GM21825 (cell line): Measurements from ENCODE around the gene GUK1.

ENCODE experiments used
- ATAC-seq: cut with Tn5 transposase; IDR thresholded peaks from one replicate; pipeline ENCODE4 v1.9.1; 2021; ENCODE audit warnings: mild to moderate bottlenecking, moderate library complexity; ENCODE audit not compliant: unreplicated experiment

The GUK1 gene, protein sequence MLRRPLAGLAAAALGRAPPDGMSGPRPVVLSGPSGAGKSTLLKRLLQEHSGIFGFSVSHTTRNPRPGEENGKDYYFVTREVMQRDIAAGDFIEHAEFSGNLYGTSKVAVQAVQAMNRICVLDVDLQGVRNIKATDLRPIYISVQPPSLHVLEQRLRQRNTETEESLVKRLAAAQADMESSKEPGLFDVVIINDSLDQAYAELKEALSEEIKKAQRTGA

GRCh38 chr1:228139931-228140723, at the start of gene GUK1:
Gene GUK1, plus strand, starts transcription at chr1:228140279. Its CDS starts 24 bp downstream, at chr1:228140303.
- ATAC-seq, result peak; percentile 89

- ATAC-seq, result no peak
Observed at GRCh38 chr1:228090613-228091081, 49.4 kb upstream of the GUK1 start.

GRCh38 chr1:228091084-228091483, 49.0 kb upstream of the GUK1 start:
- ATAC-seq, result no peak

GRCh38 chr1:228092342-228093049, 47.6 kb upstream of the GUK1 start:
- ATAC-seq, result no peak

DNA sequence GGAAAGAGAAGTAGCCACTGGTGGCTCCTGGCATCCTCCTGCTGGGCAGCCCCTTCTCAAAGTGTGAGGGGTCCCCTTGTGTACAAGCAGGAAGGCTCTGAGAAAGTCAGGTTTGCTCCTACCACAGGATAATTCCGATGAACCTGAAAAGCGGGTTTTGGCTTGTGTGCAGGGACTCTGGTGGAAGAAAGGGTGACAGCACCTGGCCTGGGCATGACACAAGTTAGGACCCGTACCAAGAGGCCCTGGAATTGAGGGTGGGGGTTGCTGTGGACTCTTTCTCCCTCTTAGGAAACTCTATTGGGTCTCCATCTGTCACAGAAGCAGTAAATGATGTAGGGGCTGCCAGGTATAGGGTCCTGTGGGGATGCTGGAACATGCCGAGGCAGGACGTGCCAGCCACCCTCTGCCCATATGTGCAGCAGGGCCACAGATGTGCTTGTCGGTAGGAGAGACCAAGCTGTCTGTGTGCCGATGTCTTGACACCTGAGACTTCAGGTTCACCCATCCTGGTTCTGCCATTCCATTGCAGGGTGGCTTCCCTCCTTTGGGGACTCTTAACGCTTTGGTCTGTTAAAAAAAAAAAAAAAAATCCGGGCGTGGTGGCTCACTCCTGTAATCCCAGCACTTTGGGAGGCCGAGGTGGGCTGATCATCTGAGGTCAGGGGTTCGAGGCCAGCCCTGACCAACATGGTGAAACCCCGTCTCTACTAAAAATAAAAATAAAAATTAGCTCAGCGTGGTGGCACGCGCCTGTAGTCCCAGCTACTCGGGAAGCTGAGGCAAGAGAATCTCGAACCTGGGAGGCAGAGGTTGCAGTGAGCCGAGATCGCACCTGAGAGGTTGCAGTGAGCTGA, 46.8 kb upstream of the GUK1 start:
- no peak for ATAC-seq

DNA sequence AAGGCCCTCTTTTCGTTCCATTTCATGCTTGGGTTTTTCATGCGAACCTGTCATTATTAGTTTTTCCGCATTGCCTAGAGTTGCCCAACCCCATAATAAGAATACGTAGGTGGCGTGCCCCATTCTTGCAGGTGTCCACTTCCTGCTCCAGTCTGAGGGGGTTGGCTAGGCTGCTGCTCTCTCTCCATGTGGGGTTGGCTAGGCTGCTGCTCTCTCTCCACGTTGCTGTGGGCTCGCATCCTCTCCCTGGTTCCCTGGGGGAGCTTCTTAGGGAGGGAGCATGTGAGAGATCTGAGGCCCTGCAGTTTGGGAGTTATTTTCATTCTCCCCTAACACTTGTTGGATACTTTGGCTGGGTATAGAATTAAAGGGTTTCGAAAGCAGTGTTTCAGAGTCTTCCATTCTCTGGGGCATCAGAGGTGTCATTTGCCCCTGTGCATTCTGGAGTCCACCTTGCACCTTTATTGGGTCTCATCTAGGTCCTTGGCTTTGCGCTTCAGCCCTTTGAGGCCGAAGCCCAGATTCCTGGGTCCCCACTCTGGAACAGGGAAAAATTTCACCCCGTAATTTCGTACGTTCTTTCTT, 45.6 kb upstream of the GUK1 start:
- ATAC-seq, result no peak

DNA sequence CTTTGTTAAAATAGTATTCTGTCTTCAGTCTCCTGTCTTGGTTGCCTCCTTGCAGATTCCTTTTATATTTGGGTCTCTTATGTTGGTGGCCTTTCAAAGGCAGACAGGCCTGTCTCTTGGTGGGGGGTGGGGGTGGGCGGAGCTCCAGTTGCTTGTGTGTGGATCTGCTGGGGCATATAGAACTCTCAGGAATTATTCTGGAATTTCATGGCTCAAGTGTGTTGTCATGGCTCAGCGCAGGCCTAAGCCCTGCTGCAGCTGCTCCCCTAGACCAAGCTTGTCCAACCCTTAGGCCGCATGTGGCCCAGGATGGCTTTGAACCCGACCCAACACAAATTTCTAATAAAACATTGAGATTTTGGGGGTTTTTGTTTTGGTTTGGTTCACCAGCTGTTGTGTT, 44.9 kb upstream of the GUK1 start:
- ATAC-seq, result no peak

- ATAC-seq, result no peak
Observed at GRCh38 chr1:228095938-228096337, 44.1 kb upstream of the GUK1 start.

DNA sequence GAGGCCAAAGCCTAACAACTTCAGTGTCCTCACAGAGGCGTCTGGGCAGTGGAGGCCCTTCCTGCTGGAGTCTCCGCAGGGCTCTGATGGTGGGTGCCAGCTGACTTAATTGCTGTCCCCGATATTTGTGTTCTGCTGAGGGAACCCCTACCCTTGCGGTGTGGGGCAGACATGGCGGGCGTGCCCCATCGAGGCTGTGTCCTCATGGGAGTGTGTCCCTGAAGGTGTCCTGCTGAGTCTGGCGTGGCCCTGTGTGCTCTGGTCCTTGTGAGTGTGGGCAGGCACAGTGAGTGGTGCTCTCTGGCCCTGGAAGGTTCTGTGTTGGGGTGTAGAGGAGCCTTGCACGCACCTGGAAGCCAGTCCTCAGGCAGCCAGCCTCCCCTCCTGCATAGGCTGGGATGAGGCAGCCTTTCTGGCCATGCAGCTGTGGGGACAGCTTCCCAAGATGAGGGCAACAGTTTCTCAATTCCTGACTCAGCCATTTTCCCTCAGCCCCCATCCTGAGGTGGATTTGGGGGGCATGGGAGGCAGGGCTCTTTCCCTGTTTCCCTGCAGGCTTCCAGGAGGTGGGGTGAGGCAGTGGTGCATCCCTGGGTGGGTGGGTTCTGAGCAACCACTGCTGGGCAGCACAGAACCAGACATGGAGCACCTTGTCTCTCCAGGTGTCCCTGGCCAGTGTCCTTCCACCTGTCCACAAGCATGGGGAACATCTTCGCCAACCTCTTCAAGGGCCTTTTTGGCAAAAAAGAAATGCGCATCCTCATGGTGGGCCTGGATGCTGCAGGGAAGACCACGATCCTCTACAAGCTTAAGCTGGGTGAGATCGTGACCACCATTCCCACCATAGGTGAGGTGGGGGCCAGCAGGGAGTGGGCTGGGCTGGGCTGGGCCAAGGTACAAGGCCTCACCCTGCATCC, 43.4 kb upstream of the GUK1 start:
- no peak for ATAC-seq

DNA sequence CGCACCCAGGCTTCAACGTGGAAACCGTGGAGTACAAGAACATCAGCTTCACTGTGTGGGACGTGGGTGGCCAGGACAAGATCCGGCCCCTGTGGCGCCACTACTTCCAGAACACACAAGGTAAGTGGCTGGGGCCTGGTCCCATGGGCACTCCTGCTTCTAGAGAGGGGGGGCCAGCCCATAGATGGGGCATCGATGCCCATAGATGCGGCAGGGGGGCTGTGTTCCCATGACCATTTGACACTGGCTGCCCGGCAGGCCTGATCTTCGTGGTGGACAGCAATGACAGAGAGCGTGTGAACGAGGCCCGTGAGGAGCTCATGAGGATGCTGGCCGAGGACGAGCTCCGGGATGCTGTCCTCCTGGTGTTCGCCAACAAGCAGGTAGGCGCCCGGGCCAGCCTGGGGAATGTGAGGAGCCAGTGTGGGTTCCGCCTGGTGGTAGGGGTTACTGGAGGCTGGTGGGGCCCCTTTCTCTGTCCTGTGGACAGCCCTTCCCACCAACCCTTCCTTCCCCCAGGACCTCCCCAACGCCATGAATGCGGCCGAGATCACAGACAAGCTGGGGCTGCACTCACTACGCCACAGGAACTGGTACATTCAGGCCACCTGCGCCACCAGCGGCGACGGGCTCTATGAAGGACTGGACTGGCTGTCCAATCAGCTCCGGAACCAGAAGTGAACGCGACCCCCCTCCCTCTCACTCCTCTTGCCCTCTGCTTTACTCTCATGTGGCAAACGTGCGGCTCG, 42.6 kb upstream of the GUK1 start:
- ATAC-seq, result no peak

GRCh38 chr1:228098323-228098931, 41.7 kb upstream of the GUK1 start:
- no peak for ATAC-seq

DNA sequence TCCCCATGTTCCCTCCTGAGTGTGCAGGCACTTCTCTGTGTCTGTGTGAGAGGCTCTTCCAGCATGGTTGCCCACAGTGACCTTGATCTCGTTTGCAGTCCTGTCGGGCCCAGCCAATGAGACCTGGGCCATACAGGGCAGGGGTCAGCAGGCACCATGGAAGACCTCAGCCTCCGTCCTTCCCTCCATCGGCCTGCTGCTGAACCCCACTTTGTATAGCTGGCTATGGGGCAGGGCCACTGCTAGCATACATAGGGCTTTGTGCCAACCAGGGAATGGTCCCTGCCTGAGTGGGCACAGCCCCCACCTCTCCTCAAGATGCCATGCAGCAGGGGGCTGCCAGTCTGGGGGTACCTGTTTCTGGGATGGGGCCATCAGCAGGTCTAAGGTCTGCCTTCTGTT, 40.7 kb upstream of the GUK1 start:
- no peak for ATAC-seq

DNA sequence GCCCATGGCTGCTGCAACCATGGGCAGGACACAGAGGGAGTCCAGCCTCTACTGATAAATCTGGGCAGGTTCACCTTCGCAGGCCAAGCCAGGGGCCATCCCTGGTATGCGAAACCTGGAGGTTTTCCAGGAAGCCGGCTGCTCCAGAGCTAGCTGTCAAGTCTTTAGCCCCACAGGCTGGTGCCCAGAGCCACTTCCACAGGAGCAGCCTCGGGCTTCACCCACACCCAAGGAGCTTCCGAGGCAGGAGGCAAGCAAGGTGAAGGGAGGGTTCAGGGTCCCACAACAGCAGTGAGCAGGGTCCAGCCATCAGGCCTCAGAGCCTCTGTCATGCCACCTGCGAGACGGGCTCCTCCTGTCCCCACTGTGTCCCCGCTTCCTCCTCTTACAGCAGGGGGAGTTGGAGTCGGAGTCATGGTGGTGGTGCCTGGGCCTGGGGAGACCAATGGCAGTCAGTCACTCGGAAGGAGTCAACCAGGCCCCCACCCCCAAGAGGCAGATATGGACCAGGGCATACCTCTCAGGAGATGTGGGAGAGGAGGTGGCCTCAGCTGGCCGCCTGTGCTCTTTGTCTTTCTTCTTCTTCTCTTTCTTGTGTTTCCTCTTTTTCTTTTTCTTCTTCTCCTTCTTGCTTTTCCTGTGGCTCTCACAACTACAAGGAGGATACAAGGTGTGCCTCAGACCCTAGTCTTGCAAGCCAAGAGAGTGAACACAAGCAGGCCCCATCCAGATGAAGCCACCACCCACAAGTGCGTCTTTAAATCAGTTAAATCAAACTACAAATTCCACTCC, 39.1 kb upstream of the GUK1 start:
- no peak for ATAC-seq

- no peak for ATAC-seq
Observed at GRCh38 chr1:228101614-228101993, 38.5 kb upstream of the GUK1 start.

- ATAC-seq, result peak; percentile 24
Observed at GRCh38 chr1:228101994-228102790, 37.9 kb upstream of the GUK1 start.

GRCh38 chr1:228102791-228103620, 37.1 kb upstream of the GUK1 start, which contains the start of gene C1orf35:
Gene C1orf35, minus strand, starts transcription at chr1:228103325. Its CDS starts 98 bp downstream, at chr1:228103227.
- ATAC-seq, result peak; percentile 60
